ENCODE results near the gene UFSP2.

DNA sequence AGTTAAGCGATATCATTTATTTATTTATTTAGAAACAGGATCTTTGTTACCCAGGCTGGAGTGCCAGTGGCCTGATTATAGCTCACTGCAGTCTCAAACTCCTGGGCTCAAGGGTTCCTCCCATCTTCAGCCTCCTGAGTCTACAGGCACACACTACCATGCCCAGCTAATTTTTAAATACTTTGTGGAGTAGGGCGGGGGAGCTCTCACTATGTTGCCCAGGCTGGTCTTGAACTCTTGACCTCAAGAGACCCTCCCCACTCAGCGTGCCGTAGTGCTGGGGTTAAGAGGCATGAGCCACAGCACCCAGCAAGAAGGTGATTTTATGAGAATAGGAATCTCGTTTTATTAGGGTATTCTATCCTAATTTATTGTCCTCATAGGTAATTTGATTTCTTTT lies 3.9 kb upstream of the UFSP2 start:
- TF ChIP-seq, protein P1, sequence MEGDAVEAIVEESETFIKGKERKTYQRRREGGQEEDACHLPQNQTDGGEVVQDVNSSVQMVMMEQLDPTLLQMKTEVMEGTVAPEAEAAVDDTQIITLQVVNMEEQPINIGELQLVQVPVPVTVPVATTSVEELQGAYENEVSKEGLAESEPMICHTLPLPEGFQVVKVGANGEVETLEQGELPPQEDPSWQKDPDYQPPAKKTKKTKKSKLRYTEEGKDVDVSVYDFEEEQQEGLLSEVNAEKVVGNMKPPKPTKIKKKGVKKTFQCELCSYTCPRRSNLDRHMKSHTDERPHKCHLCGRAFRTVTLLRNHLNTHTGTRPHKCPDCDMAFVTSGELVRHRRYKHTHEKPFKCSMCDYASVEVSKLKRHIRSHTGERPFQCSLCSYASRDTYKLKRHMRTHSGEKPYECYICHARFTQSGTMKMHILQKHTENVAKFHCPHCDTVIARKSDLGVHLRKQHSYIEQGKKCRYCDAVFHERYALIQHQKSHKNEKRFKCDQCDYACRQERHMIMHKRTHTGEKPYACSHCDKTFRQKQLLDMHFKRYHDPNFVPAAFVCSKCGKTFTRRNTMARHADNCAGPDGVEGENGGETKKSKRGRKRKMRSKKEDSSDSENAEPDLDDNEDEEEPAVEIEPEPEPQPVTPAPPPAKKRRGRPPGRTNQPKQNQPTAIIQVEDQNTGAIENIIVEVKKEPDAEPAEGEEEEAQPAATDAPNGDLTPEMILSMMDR (IDR thresholded peaks at IDR 0.05; ENCODE audit: insufficient read depth, low read length, poor library complexity, severe bottlenecking): no peak
- no peak for TF ChIP-seq EZH2phosphoT487 (conservative IDR thresholded peaks at IDR 0.05; ENCODE audit: low read length)

All from SU-DHL-6 (cell line).